ENCODE measurements around the gene TRIM7. TPM values are rescaled to one million over a fixed set of nuclear protein-coding genes. Genes with fewer than 3 reads are reported as not detected.
"Not testable (repeated sequence)": the region's sequence is repeated elsewhere in the genome, so short reads cannot be mapped to it uniquely, and the experiment has no call there.

The TRIM7 gene
- polyA plus RNA-seq, 1 experiment, result 3.2 TPM

DNA sequence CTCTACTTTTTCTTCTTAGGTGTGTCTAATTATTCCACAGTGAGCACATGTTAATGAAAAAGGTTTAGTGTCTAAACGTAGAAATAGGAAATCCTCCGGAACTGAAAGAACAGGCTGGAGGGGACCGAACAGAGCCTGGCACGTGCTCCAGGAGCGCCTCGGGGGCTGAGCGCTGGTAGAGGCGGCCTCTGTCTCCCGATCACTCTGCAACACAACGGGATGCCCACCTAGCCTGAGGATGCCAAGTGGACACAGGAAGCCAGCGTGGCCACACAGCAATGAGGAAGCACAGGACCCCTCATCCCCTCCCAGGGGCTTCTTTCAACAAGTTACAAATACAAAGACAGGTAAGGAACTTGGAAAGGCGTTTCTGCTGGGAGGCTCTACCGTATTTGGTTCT lies 19.4 kb downstream of the TRIM7 start:
- CTCF ChIA-PET, result interaction anchor here (1.3 to 2.4 kb wide), 6 partner anchors 12 to 401 kb away, joined by 3 to 11 read pairs (median 6); partner anchors contain the start of gene TRIM41

DNA sequence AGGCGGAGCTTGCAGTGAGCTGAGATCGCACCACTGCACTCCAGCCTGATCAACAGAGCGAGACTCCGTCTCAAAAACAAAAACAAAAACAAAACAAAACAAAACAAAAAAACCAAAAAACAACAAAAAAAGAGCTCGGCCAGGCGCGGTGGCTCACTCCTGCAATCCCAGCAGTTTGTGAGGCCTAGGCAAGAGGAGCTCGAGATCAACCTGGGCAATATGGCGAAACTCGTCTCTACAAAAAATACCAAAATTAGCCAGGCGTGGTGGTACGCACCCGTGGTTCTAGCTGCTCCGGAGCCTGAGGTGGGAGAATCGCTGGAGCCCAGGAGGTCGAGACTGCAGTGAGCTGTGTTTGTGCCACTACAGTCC lies 20.2 kb downstream of the TRIM7 start:
- no peaks in the 10 kb centered on the region for H3K27me3 ChIP-seq (ENCODE audit: control insufficient read depth, insufficient read depth, low read length)
- no peak for DNase-seq (ENCODE audit: low read depth)
- TF ChIP-seq, protein P1, sequence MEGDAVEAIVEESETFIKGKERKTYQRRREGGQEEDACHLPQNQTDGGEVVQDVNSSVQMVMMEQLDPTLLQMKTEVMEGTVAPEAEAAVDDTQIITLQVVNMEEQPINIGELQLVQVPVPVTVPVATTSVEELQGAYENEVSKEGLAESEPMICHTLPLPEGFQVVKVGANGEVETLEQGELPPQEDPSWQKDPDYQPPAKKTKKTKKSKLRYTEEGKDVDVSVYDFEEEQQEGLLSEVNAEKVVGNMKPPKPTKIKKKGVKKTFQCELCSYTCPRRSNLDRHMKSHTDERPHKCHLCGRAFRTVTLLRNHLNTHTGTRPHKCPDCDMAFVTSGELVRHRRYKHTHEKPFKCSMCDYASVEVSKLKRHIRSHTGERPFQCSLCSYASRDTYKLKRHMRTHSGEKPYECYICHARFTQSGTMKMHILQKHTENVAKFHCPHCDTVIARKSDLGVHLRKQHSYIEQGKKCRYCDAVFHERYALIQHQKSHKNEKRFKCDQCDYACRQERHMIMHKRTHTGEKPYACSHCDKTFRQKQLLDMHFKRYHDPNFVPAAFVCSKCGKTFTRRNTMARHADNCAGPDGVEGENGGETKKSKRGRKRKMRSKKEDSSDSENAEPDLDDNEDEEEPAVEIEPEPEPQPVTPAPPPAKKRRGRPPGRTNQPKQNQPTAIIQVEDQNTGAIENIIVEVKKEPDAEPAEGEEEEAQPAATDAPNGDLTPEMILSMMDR (IDR thresholded peaks at IDR 0.05; ENCODE audit: insufficient read depth, low read depth, low read length), result no peak
- H3K36me3 ChIP-seq (ENCODE audit: control insufficient read depth, insufficient read depth, low read length), result no peaks in the 10 kb centered on the region
- ChIA-PET POLR2A (interaction anchor here (0.6 to 0.7 kb wide), 2 partner anchors 58 to 65 kb away, joined by 3 read pairs; no protein-coding TSS in a partner anchor), CTCF (interaction anchor here (0.8 to 2.4 kb wide), 14 partner anchors 9 to 400 kb away, joined by 3 to 11 read pairs (median 5); partner anchors contain the start of gene TRIM41)
- H3K4me3 ChIP-seq (ENCODE audit: low read depth, low read length), result peak overlapping the region; percentile 10; the same call in 1 of the 2 replicates

More for the DNA sequence above, 19.4 kb downstream of the TRIM7 start:
- Histone ChIP-seq H3K27me3 (ENCODE audit: control insufficient read depth, insufficient read depth, low read length) (no peaks in the 10 kb centered on the region), H3K4me3 (ENCODE audit: low read depth, low read length) (no peak overlapping the region), H3K36me3 (ENCODE audit: control insufficient read depth, insufficient read depth, low read length) (no peaks in the 10 kb centered on the region)
- TF ChIP-seq, protein P1 (IDR thresholded peaks at IDR 0.05; ENCODE audit: insufficient read depth, low read depth, low read length), result no peak
- DNase-seq (ENCODE audit: low read depth), result no peak
- POLR2A ChIA-PET, result no interaction called here

DNA sequence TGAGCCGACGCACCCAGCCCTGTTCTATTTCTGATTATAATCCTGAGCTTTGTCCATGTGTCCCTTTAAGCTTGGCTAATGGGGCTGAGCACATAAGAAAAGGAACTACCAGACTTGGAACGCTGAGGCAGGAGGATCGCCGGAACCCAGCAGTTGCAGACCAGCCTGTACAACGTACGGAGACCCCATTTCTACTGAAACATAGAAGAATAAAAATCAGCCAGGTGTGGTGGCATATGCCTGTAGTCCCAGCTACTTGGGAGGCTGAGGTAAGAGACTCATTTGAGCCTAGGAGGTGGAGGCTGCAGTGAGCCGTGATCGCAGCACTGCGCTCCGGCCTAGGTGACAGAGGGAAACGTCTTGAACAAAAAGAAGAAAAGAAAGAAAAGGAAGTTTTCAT lies 22.3 kb downstream of the TRIM7 start:
- no peak overlapping the region for H3K4me3 ChIP-seq (ENCODE audit: low read depth, low read length)
- POLR2A ChIA-PET, result no interaction called here
- CTCF ChIA-PET, result no interaction called here

DNA sequence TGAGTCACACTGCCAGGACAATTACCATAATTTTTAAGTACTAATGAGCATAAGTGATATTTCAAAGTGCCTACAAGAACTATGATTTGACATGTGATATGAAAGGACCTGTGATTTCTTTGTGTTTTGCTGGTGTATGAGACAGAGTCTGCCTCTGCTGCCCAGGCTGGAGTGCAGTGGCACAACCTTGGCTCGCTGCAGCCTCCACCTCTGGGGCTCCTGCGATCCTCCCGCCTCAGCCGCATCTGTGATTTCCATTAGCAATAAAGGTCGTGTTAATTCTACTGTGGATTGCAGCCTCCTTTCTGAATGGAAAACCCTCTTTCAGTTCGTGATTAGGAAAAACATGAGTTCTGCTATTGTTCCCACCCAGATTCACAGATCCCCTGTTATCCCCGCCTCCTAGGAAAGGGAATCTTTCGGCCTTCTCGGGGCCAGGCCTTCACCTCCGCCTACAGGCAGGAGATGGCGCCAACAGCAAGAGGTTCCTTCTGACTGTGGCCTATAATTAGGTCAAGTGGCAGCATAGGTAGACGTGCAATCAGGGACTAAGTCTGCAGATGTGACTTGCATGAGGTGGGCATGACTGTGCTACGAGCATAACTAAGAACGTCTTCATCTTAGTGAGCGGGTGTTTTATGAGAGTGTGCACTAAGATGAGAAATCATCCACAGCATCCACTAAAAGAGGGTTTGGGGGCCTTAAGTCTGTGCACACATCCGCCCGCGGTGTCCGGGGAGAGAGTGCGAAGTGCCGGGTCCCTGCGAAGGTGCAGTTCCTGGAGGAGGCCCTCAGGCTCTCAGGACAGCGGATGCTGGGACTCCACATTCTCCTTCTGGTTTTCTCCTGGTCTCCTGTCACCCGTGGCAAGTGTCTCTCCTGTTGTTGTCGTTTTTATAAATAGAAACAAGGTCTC lies 23.1 kb downstream of the TRIM7 start:
- ChIA-PET CTCF (interaction anchor here (0.9 to 1.5 kb wide), 2 partner anchors 9 to 14 kb away, joined by 3 read pairs; no protein-coding TSS in a partner anchor), POLR2A (no interaction called here)
- TF ChIP-seq, protein P1 (IDR thresholded peaks at IDR 0.05; ENCODE audit: insufficient read depth, low read depth, low read length), result peak; percentile 83
- H3K27me3 ChIP-seq (ENCODE audit: control insufficient read depth, insufficient read depth, low read length), result no peaks in the 10 kb centered on the region
- DNase-seq (ENCODE audit: low read depth), result no peak
- H3K4me3 ChIP-seq (ENCODE audit: low read depth, low read length), result no peak overlapping the region
- no peaks in the 10 kb centered on the region for H3K36me3 ChIP-seq (ENCODE audit: control insufficient read depth, insufficient read depth, low read length)

More for the DNA sequence above, 22.3 kb downstream of the TRIM7 start:
- no peaks in the 10 kb centered on the region for H3K27me3 ChIP-seq (ENCODE audit: control insufficient read depth, insufficient read depth, low read length)
- no peaks in the 10 kb centered on the region for H3K36me3 ChIP-seq (ENCODE audit: control insufficient read depth, insufficient read depth, low read length)
- TF ChIP-seq, protein P1 (IDR thresholded peaks at IDR 0.05; ENCODE audit: insufficient read depth, low read depth, low read length), result no peak
- no peak for DNase-seq (ENCODE audit: low read depth)

DNA sequence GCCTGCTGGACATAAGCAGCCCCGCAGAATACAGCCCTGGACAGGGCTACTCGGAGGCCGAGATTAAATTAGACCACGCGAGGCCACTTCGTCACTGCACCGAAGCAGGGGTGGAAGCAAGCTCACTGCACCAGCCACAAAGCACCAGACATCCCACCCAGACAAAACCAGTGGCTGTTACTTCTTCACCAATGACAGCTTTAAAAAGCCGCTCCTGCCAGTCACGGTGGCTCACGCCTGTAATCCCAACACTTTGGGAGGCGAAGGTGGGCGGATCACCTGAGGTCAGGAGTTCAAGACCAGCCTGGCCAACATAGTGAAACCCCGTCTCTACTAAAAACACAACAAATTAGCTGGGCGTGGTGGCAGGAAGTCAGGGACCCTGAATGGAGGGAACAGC lies 27.4 kb downstream of the TRIM7 start:
- H3K4me3 ChIP-seq (ENCODE audit: low read depth, low read length); DNase-seq (ENCODE audit: low read depth); H3K27me3 ChIP-seq (ENCODE audit: control insufficient read depth, insufficient read depth, low read length); H3K36me3 ChIP-seq (ENCODE audit: control insufficient read depth, insufficient read depth, low read length); POLR2A ChIA-PET: not testable (repeated sequence)
- CTCF ChIA-PET, result interaction anchor here (1.1 to 1.4 kb wide), 2 partner anchors 9 to 17 kb away, joined by 3 read pairs; no protein-coding TSS in a partner anchor

Measured in BJ (cell line).